SK-N-SH treated with all-trans-retinoic acid at 6 μM for 48 hours (cell line): Measurements from ENCODE around the gene DCDC2C.

Experiments used
- BACH2 ChIP-seq: fragments of 250-450 bp; sonication (Bioruptor Pico); IDR thresholded peaks from 2 replicates; pipeline ENCODE4 v1.9.0; 2021; ENCODE audit warnings: mild to moderate bottlenecking, borderline replicate concordance
- RARB ChIP-seq: fragments of 250-450 bp; sonication (Bioruptor Pico); IDR thresholded peaks from 2 replicates; pipeline ENCODE4 v1.8.0; 2021; ENCODE audit warnings: mild to moderate bottlenecking, moderate library complexity
- TOX ChIP-seq: fragments of 250-450 bp; sonication (Bioruptor Pico); IDR thresholded peaks from 2 replicates; pipeline ENCODE4 v1.8.0; 2021; ENCODE audit warnings: mild to moderate bottlenecking, moderate library complexity, borderline replicate concordance
- ZC3H10 ChIP-seq: fragments of 250-450 bp; sonication (Bioruptor Pico); IDR thresholded peaks from 2 replicates; pipeline ENCODE4 v1.5.1; 2021; ENCODE audit warnings: mild to moderate bottlenecking, moderate library complexity
- ZFP3 ChIP-seq: fragments of 250-450 bp; sonication (Bioruptor Pico); IDR thresholded peaks from 2 replicates; pipeline ENCODE4 v1.5.0; 2020; ENCODE audit warnings: mild to moderate bottlenecking, moderate library complexity
- ZNF565 ChIP-seq: fragments of 450-650 bp; formaldehyde crosslinking; conservative IDR thresholded peaks from 2 replicates; pipeline ENCODE4 v1.5.0; 2020; ENCODE audit warnings: low read depth, mild to moderate bottlenecking, moderate library complexity
- TF ChIP-seq, protein P1 (sequence below): fragments of 250-450 bp; sonication (Bioruptor Pico); IDR thresholded peaks from 2 replicates; pipeline ENCODE4 v1.5.0; 2020; ENCODE audit warnings: mild to moderate bottlenecking, moderate library complexity
- TF ChIP-seq, protein P2 (sequence below): fragments of 250-450 bp; sonication (Bioruptor Pico); IDR thresholded peaks from 2 replicates; pipeline ENCODE4 v1.5.1; 2021; ENCODE audit warnings: mild to moderate bottlenecking, moderate library complexity
- TF ChIP-seq, protein P3 (sequence below): fragments of 250-450 bp; sonication (Bioruptor Pico); IDR thresholded peaks from 2 replicates; pipeline ENCODE4 v1.8.0; 2020; ENCODE audit warnings: mild to moderate bottlenecking, moderate library complexity, borderline replicate concordance

DNA sequence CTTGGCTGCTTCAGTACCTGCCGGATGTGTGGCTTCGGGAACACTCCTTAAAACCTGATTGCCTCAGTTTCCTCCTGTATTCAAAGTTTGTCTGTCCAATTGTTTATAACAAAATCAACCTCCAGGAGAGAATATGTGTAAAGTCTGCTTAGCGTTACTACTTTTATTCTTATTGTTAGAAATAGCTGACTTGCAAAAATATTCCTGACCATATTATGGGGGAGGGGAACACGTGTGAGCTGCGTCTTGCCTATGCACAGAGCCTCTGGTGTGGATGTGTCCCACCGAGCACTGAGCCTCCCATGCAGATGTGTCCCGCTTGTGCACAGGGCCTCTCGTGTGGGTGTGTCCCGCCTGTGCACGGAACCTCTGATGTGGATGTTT is 82.5 kb downstream of the DCDC2C start:
- TF ChIP-seq, protein P1, sequence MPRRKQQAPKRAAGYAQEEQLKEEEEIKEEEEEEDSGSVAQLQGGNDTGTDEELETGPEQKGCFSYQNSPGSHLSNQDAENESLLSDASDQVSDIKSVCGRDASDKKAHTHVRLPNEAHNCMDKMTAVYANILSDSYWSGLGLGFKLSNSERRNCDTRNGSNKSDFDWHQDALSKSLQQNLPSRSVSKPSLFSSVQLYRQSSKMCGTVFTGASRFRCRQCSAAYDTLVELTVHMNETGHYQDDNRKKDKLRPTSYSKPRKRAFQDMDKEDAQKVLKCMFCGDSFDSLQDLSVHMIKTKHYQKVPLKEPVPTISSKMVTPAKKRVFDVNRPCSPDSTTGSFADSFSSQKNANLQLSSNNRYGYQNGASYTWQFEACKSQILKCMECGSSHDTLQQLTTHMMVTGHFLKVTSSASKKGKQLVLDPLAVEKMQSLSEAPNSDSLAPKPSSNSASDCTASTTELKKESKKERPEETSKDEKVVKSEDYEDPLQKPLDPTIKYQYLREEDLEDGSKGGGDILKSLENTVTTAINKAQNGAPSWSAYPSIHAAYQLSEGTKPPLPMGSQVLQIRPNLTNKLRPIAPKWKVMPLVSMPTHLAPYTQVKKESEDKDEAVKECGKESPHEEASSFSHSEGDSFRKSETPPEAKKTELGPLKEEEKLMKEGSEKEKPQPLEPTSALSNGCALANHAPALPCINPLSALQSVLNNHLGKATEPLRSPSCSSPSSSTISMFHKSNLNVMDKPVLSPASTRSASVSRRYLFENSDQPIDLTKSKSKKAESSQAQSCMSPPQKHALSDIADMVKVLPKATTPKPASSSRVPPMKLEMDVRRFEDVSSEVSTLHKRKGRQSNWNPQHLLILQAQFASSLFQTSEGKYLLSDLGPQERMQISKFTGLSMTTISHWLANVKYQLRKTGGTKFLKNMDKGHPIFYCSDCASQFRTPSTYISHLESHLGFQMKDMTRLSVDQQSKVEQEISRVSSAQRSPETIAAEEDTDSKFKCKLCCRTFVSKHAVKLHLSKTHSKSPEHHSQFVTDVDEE (CRISPR knock-in tag): no peak
- TF ChIP-seq ZFP3 (CRISPR knock-in tag) (no peak), RARB (CRISPR knock-in tag) (no peak), TOX (CRISPR knock-in tag) (no peak), BACH2 (CRISPR knock-in tag) (no peak), ZC3H10 (CRISPR knock-in tag) (no peak), ZNF565 (CRISPR knock-in tag) (no peak)
- TF ChIP-seq, protein P2, sequence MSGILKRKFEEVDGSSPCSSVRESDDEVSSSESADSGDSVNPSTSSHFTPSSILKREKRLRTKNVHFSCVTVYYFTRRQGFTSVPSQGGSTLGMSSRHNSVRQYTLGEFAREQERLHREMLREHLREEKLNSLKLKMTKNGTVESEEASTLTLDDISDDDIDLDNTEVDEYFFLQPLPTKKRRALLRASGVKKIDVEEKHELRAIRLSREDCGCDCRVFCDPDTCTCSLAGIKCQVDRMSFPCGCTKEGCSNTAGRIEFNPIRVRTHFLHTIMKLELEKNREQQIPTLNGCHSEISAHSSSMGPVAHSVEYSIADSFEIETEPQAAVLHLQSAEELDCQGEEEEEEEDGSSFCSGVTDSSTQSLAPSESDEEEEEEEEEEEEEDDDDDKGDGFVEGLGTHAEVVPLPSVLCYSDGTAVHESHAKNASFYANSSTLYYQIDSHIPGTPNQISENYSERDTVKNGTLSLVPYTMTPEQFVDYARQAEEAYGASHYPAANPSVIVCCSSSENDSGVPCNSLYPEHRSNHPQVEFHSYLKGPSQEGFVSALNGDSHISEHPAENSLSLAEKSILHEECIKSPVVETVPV (CRISPR knock-in tag): no peak
- TF ChIP-seq, protein P3, sequence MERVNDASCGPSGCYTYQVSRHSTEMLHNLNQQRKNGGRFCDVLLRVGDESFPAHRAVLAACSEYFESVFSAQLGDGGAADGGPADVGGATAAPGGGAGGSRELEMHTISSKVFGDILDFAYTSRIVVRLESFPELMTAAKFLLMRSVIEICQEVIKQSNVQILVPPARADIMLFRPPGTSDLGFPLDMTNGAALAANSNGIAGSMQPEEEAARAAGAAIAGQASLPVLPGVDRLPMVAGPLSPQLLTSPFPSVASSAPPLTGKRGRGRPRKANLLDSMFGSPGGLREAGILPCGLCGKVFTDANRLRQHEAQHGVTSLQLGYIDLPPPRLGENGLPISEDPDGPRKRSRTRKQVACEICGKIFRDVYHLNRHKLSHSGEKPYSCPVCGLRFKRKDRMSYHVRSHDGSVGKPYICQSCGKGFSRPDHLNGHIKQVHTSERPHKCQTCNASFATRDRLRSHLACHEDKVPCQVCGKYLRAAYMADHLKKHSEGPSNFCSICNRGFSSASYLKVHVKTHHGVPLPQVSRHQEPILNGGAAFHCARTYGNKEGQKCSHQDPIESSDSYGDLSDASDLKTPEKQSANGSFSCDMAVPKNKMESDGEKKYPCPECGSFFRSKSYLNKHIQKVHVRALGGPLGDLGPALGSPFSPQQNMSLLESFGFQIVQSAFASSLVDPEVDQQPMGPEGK (CRISPR knock-in tag): no peak
